Smooth muscle cell (in vitro differentiated cells): ENCODE data around the gene ADGRL3. TPM values are rescaled to one million over a fixed set of nuclear protein-coding genes. Genes with fewer than 3 reads are reported as not detected.
A peak's percentile ranks its signal among the peaks of the same experiment; 100 is the strongest.

ENCODE experiments used
- DNase-seq: peaks from one replicate; lab custom pipeline; 2025; ENCODE audit not compliant: unreplicated experiment; lab: John Stamatoyannopoulos, UW
- H2AFZ ChIP-seq: fragments of 200-600 bp; sonication (generic); 2 replicates; pipeline ENCODE4 v1.6.0; 2016; ENCODE audit warnings: antibody characterized with exemption, low read depth, mild to moderate bottlenecking
- H3F3A ChIP-seq: fragments of 200-600 bp; sonication (generic); 2 replicates; pipeline ENCODE4 v1.6.0; 2017; ENCODE audit warnings: antibody characterized with exemption, low read depth
- H3K27ac ChIP-seq: fragments of 200-600 bp; sonication (generic); 2 replicates; pipeline ENCODE4 v1.5.1; 2016; ENCODE audit warnings: low read depth, mild to moderate bottlenecking
- H3K27me3 ChIP-seq: fragments of 200-600 bp; sonication (generic); 2 replicates; pipeline ENCODE4 v1.6.1; 2016; ENCODE audit warnings: low read depth, mild to moderate bottlenecking
- H3K36me3 ChIP-seq: fragments of 200-600 bp; sonication (generic); 2 replicates; pipeline ENCODE4 v1.5.1; 2016; ENCODE audit warnings: low read depth
- H3K4me1 ChIP-seq: fragments of 200-600 bp; sonication (generic); 2 replicates; pipeline ENCODE4 v1.5.1; 2016; ENCODE audit warnings: low read depth
- H3K4me2 ChIP-seq: fragments of 200-600 bp; sonication (generic); 2 replicates; pipeline ENCODE4 v1.6.0; 2016; ENCODE audit warnings: mild to moderate bottlenecking
- H3K4me3 ChIP-seq: fragments of 200-600 bp; sonication (generic); 2 replicates; pipeline ENCODE4 v1.5.1; 2016; ENCODE audit warnings: mild to moderate bottlenecking
- H3K79me2 ChIP-seq: fragments of 200-600 bp; sonication (generic); 2 replicates; pipeline ENCODE4 v1.6.0; 2016; ENCODE audit warnings: low read depth, mild to moderate bottlenecking
- H3K9ac ChIP-seq: fragments of 200-600 bp; sonication (generic); 2 replicates; pipeline ENCODE4 v1.6.0; 2016; ENCODE audit warnings: low read depth
- H3K9me3 ChIP-seq: fragments of 200-600 bp; sonication (generic); replicated peaks from 2 replicates; pipeline ENCODE4 v1.5.1; 2016; ENCODE audit warnings: low read depth
- H4K20me1 ChIP-seq: fragments of 200-600 bp; sonication (generic); 2 replicates; pipeline ENCODE4 v1.6.0; 2016; ENCODE audit warnings: low read depth
- WGBS: methylation state at CpG from one replicate; pipeline ENCODE4 v1.1.7; 2016; ENCODE audit warnings: low lambda C conversion rate; 5-methylcytosine and 5-hydroxymethylcytosine counted together
- polyA plus RNA-seq: library from polyadenylated mRNA; unstranded; fragments of >200 nt; fragmentation: Nextera tagmentation; extraction: Ambion mirVana; gene quantifications from 2 replicates; pipeline ENCODE4 v1.2.1, GENCODE V29; 2016
- total RNA-seq: library from RNA; depleted of rRNA; stranded (reverse); fragments of >200 nt; gene quantifications from 2 replicates; pipeline ENCODE4 v1.2.3, GENCODE V29; 2014
- TF ChIP-seq, protein P1 (sequence below): fragments of 200-600 bp; sonication (generic); IDR thresholded peaks from 2 replicates; pipeline ENCODE4 v1.5.1; 2017; ENCODE audit warnings: borderline replicate concordance, mild to moderate bottlenecking, antibody characterized with exemption; ENCODE audit not compliant: insufficient read depth, poor library complexity, severe bottlenecking

The ADGRL3 gene
- total and polyA plus RNA-seq, 2 experiments from 2014 or later: 2.4 to 9.5 TPM

DNA sequence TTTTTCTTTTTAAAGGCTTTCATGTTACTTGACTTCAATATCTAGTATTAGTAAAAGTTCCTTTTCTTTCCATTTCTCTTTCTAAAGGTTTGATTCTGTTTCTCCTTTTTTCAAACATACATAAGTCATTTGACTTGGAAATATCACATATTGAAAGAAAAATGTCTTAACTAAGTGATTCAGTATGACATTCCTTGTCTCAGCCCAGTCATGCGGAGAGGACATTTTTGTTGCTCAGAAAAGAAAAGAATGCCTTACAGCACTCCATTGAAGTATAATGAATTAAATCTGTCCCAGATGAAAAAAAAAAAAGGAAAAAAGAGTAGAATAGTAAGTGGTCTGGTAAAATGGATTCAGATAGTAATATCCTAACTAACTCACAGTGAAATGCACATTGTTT lies 466.1 kb downstream of the ADGRL3 start:
- peak overlapping the region; percentile 15 for H2AFZ ChIP-seq
- H3K27me3 ChIP-seq: no peaks in the 10 kb centered on the region
- H4K20me1 ChIP-seq: no peaks in the 10 kb centered on the region
- H3K9ac ChIP-seq: no peak overlapping the region
- no peaks in the 10 kb centered on the region for H3K9me3 ChIP-seq
- TF ChIP-seq, protein P1, sequence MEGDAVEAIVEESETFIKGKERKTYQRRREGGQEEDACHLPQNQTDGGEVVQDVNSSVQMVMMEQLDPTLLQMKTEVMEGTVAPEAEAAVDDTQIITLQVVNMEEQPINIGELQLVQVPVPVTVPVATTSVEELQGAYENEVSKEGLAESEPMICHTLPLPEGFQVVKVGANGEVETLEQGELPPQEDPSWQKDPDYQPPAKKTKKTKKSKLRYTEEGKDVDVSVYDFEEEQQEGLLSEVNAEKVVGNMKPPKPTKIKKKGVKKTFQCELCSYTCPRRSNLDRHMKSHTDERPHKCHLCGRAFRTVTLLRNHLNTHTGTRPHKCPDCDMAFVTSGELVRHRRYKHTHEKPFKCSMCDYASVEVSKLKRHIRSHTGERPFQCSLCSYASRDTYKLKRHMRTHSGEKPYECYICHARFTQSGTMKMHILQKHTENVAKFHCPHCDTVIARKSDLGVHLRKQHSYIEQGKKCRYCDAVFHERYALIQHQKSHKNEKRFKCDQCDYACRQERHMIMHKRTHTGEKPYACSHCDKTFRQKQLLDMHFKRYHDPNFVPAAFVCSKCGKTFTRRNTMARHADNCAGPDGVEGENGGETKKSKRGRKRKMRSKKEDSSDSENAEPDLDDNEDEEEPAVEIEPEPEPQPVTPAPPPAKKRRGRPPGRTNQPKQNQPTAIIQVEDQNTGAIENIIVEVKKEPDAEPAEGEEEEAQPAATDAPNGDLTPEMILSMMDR: no peak
- no peak overlapping the region for H3K27ac ChIP-seq
- H3F3A ChIP-seq: no peaks in the 10 kb centered on the region
- WGBS: 91% methylated on average over 1 of the region's 1 CpG
- no peak overlapping the region for H3K4me3 ChIP-seq
- no peak for DNase-seq
- H3K4me1 ChIP-seq: peaks cover 11% of the 10 kb centered on the region
- no peaks in the 10 kb centered on the region for H3K79me2 ChIP-seq
- no peak overlapping the region for H3K4me2 ChIP-seq
- H3K36me3 ChIP-seq: no peaks in the 10 kb centered on the region

DNA sequence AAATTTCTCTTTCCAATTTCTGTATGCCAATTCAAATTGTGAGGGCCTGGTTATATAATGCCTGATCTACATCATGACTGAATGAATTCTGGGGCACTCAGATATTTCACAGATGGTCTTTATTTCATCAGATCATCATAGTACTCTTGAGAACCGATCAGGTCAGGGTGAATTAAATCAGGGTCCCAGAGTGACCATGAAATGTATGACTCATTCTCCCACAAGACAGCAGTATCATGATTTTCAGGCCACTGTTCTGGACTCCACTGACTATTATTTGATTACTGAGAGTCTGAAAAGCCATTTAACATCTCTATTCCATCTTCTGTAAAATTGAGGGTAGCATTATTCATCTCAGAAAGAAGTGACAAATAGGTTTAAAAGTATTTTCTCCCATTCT lies 471.5 kb downstream of the ADGRL3 start:
- H3K4me1 ChIP-seq: no peaks in the 10 kb centered on the region
- H3K9me3 ChIP-seq: no peaks in the 10 kb centered on the region
- no peaks in the 10 kb centered on the region for H4K20me1 ChIP-seq
- no peak overlapping the region for H3K4me3 ChIP-seq
- no peaks in the 10 kb centered on the region for H3K36me3 ChIP-seq
- no peaks in the 10 kb centered on the region for H3K79me2 ChIP-seq
- H3K9ac ChIP-seq: no peak overlapping the region
- WGBS: 75% methylated on average over 1 of the region's 1 CpG
- H3K27ac ChIP-seq: no peak overlapping the region
- H3K27me3 ChIP-seq: no peaks in the 10 kb centered on the region
- H2AFZ ChIP-seq: no peak overlapping the region
- DNase-seq: no peak
- H3F3A ChIP-seq: no peaks in the 10 kb centered on the region
- TF ChIP-seq, protein P1: no peak
- no peak overlapping the region for H3K4me2 ChIP-seq

DNA sequence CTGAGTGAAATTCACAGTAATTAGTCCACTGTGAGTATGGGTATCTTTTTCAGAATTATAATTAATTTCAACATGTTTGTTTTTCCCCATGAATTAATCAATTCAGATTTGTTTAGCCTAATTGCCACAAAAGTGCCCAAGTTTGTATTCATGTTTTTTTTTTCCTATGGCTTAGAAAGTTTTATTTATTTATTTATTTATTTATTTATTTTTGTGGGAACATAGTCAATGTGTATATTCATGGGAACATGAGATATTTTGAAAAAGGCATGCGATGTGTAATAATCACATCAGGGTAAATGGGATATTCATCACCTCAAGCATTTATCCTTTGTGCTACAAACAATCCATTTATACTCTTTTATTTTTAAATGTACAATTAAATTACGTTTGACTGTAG lies 475.3 kb downstream of the ADGRL3 start:
- H3K36me3 ChIP-seq: no peaks in the 10 kb centered on the region

DNA sequence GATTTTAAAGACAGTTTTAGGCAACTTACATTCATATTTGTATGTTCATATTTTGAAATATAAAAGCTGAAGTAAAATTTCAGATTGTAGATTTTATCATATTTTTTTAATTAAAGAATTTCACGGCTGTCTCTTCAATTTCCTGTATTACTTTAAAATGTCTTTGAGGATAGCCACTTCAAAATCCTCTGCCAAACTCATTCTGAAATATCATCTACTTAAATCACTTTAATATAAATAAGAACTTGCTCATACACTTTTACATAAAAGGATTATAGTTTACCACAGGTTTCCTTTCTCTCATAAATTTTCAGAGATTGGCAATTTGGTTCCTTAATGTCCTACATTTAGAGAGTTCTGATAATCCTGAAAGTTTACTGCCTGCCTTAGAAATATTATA lies 478.2 kb downstream of the ADGRL3 start:
- 91% methylated on average over 1 of the region's 1 CpG for WGBS
- Histone ChIP-seq H3K4me3 (no peak overlapping the region), H3K9ac (no peak overlapping the region), H4K20me1 (no peaks in the 10 kb centered on the region), H3K9me3 (no peaks in the 10 kb centered on the region), H3K36me3 (no peaks in the 10 kb centered on the region), H3K27me3 (no peaks in the 10 kb centered on the region), H3K4me2 (no peak overlapping the region), H3K79me2 (no peaks in the 10 kb centered on the region), H3F3A (no peaks in the 10 kb centered on the region), H2AFZ (no peak overlapping the region), H3K27ac (no peak overlapping the region), H3K4me1 (peaks cover 18% of the 10 kb centered on the region)
- TF ChIP-seq, protein P1: no peak
- no peak for DNase-seq

More for the DNA sequence above, 475.3 kb downstream of the ADGRL3 start:
- Histone ChIP-seq H3K79me2 (no peaks in the 10 kb centered on the region), H3F3A (no peaks in the 10 kb centered on the region), H3K9me3 (no peaks in the 10 kb centered on the region), H4K20me1 (no peaks in the 10 kb centered on the region), H3K9ac (no peak overlapping the region), H3K4me3 (no peak overlapping the region), H3K27me3 (no peaks in the 10 kb centered on the region), H3K4me1 (peaks cover 5% of the 10 kb centered on the region), H2AFZ (no peak overlapping the region), H3K27ac (no peak overlapping the region), H3K4me2 (no peak overlapping the region)
- WGBS: 95% methylated on average over 2 of the region's 2 CpGs
- TF ChIP-seq, protein P1: no peak
- no peak for DNase-seq
